Measurements from ENCODE around the gene GLO1. TPM values are rescaled to one million over a fixed set of nuclear protein-coding genes. Genes with fewer than 3 reads are reported as not detected.

Gene GLO1
- total and polyA plus RNA-seq, 9 of the 15 experiments (the other 6 are each of a cell fraction or from before 2014, with no cell fraction given), result 155 to 331 (median 203) TPM

GRCh38 chr6:38678178-38678760, 24.7 kb downstream of the GLO1 start (continued):
- TF ChIP-seq, protein P1, sequence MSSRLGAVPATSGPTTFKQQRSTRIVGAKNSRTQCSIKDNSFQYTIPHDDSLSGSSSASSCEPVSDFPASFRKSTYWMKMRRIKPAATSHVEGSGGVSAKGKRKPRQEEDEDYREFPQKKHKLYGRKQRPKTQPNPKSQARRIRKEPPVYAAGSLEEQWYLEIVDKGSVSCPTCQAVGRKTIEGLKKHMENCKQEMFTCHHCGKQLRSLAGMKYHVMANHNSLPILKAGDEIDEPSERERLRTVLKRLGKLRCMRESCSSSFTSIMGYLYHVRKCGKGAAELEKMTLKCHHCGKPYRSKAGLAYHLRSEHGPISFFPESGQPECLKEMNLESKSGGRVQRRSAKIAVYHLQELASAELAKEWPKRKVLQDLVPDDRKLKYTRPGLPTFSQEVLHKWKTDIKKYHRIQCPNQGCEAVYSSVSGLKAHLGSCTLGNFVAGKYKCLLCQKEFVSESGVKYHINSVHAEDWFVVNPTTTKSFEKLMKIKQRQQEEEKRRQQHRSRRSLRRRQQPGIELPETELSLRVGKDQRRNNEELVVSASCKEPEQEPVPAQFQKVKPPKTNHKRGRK (tag; IDR thresholded peaks at IDR 0.05), result peak; percentile 77

DNA sequence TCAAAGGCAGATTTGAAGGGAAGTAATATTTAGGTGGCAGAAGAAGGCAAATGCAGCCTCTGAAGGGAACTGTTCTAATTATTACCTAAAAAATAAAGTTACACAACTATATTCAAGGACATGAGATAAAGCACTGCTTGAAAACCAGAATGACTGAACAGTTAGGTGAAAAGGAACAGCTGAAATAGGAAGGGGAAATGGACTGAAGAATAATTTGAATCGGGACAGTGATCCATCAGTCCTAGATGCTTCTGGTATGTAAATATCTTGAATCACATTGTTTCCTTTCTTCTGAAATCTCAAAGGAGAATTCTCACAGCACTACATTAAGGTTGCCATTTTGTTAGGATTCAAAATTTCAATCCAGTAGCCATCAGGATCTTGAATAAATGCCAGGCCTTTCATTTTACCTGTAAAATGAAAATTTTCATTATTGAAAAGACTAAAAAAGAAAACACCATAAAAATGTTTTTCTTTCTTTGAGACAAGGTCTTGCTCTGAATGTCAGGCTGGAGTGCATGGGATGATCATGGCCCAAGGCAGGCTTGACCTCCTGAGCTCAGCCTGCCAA, 25.9 kb downstream of the GLO1 start:
- Histone ChIP-seq H2AFZ (ENCODE audit: low read depth, low read length) (no peak overlapping the region), H3K4me3 (no peak overlapping the region), H3K4me2 (ENCODE audit: insufficient read depth, low read length) (no peak overlapping the region), H3K9me1 (ENCODE audit: control insufficient read depth, insufficient read depth, low read length) (no peaks in the 10 kb centered on the region), H4K20me1 (replicated peaks; ENCODE audit: control insufficient read depth, insufficient read depth, low read length) (no peaks in the 10 kb centered on the region), H3K79me2 (ENCODE audit: control insufficient read depth, insufficient read depth, low read length) (no peaks in the 10 kb centered on the region), H3K27ac (ENCODE audit: extremely low read depth, low read depth, low read length) (no peak overlapping the region), H3K9ac (ENCODE audit: insufficient read depth in 1 of 2, low read depth in 2 of 2, low read length in 2 of 2) (no peak overlapping the region), H3K9me3 (replicated peaks; ENCODE audit: control insufficient read depth, insufficient read depth, low read depth, low read length) (no peaks in the 10 kb centered on the region), H3K4me1 (replicated peaks in 1 of 2; ENCODE audit: control insufficient read depth in 2 of 2, insufficient read depth in 2 of 2, low read length in 2 of 2) (no peaks in the 10 kb centered on the region), H3K27me3 (ENCODE audit: control insufficient read depth in 2 of 2, insufficient read depth in 2 of 2, low read length in 2 of 2) (no peaks in the 10 kb centered on the region), H3K36me3 (ENCODE audit: control insufficient read depth, insufficient read depth, low read length) (peaks cover 65% of the 10 kb centered on the region)
- intact Hi-C loops (cut with micrococcal nuclease) (no loop called here), in situ Hi-C loops (cut with MboI) (no loop called here)
- no TSS peak for BruUV-seq (replicated peaks)
- no peak for ATAC-seq
- CTCF ChIA-PET (ENCODE audit: low intra/inter-chr PET ratio), result no interaction called here
- POLR2A ChIA-PET, result interaction anchor here (0.6 to 1.7 kb wide), 3 partner anchors 9 to 190 kb away, joined by 3 read pairs; no protein-coding TSS in a partner anchor
- 85% methylated on average over 1 of the region's 1 CpG for WGBS (ENCODE audit: insufficient coverage, low coverage, missing lambda C conversion rate)
- no peak for DNase-seq (ENCODE audit: extremely low read depth in 1 of 4, low spot score in 3 of 4)
- no peak for FAIRE-seq
- 0 out of 2 replicates have a peak, but pooled peaks have one; percentile 84 for TF ChIP-seq CCAR2 (IDR thresholded peaks at IDR 0.05; ENCODE audit: low read depth, low read length)
- no peak for TF ChIP-seq KLF6 (CRISPR knock-in tag; IDR thresholded peaks at IDR 0.05; ENCODE audit: borderline replicate concordance)
